ENCODE data around the gene KCNE5. TPM values are rescaled to one million over a fixed set of nuclear protein-coding genes. Genes with fewer than 3 reads are reported as not detected.
"Not testable (repeated sequence)": the region's sequence is repeated elsewhere in the genome, so short reads cannot be mapped to it uniquely, and the experiment has no call there.

The KCNE5 gene, protein sequence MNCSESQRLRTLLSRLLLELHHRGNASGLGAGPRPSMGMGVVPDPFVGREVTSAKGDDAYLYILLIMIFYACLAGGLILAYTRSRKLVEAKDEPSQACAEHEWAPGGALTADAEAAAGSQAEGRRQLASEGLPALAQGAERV
- 0.43 TPM for total RNA-seq
- long read RNA-seq, result 0 reads

DNA sequence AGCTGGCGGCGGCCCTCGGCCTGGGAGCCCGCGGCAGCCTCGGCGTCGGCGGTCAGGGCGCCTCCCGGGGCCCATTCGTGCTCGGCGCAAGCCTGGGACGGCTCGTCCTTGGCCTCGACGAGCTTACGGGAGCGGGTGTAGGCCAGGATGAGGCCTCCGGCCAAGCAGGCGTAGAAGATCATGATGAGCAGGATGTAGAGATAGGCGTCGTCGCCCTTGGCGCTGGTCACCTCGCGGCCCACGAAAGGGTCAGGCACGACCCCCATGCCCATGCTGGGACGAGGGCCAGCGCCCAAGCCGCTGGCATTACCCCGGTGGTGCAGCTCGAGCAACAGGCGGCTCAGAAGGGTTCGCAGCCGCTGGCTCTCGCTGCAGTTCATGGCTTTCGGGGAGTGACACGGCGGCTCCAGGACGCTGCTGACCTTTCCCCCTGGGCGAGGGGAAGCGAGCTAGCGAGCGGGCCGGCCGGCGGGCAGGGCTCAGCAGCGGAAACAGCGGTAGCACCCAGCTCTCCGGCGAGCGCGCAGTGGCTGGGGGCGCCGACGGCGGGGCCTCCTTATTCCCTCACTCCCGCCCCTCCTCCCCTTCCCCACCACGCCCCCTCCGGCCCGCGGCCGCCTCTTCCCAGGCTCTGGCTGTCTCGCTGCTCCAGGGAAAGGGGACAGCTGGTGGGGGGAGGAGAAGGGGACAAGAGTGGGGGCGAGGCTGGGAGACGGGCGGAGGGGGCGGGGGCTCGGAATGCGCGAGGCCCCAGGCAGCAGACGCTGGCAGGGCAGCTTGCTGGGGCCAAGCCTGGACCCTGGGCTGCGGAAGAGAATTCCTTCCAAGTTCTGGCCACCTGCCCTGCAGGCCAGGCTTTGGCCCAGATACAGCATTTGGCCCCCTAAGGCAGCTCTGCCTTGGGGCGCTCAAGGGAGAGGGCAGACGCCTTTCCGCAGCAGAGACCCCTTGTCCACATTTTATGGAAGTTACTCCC, at the start of gene KCNE5:
Gene KCNE5, minus strand, starts transcription at position 532 of the 976 bp plus-strand sequence. Its CDS starts 152 bp downstream, at position 380.
- ATAC-seq, result peak; percentile 37
- peak; percentile 57 for DNase-seq (ENCODE audit: missing footprints)
- intact Hi-C loops (cut with DNase I), result loop anchor here (5.0 kb wide), 1 partner anchor 88 kb away; the partner anchor contains the start of gene NXT2

GRCh38 chrX:109672239-109672638, 47.3 kb upstream of the KCNE5 start:
- intact Hi-C loops (cut with DNase I), result no loop called here
- DNase-seq (ENCODE audit: missing footprints) (no peak), ATAC-seq (peak; percentile 57)

GRCh38 chrX:109671170-109671569, 46.2 kb upstream of the KCNE5 start:
- intact Hi-C loops (cut with DNase I); DNase-seq (ENCODE audit: missing footprints): not testable (repeated sequence)

GRCh38 chrX:109667986-109668385, 43.0 kb upstream of the KCNE5 start:
- ATAC-seq (no peak), DNase-seq (ENCODE audit: missing footprints) (no peak)
- intact Hi-C loops (cut with DNase I), result no loop called here

More at GRCh38 chrX:109671170-109671569, 46.2 kb upstream of the KCNE5 start:
- ATAC-seq, result not testable (repeated sequence)

- ATAC-seq (no peak), DNase-seq (ENCODE audit: missing footprints) (no peak)
- intact Hi-C loops (cut with DNase I), result no loop called here
Measured at GRCh38 chrX:109660435-109661143, 35.6 kb upstream of the KCNE5 start.

GRCh38 chrX:109658391-109658790, 33.4 kb upstream of the KCNE5 start:
- ATAC-seq, result no peak
- no peak for DNase-seq (ENCODE audit: missing footprints)
- intact Hi-C loops (cut with DNase I), result no loop called here

GRCh38 chrX:109657364-109657763, 32.4 kb upstream of the KCNE5 start:
- intact Hi-C loops (cut with DNase I); DNase-seq (ENCODE audit: missing footprints); ATAC-seq: not testable (repeated sequence)

GRCh38 chrX:109656774-109657173, 31.8 kb upstream of the KCNE5 start:
- intact Hi-C loops (cut with DNase I), result no loop called here
- DNase-seq (ENCODE audit: missing footprints) (no peak), ATAC-seq (no peak)

GRCh38 chrX:109655502-109656201, 30.7 kb upstream of the KCNE5 start:
- ATAC-seq, result no peak
- intact Hi-C loops (cut with DNase I), result no loop called here
- DNase-seq (ENCODE audit: missing footprints), result no peak

DNA sequence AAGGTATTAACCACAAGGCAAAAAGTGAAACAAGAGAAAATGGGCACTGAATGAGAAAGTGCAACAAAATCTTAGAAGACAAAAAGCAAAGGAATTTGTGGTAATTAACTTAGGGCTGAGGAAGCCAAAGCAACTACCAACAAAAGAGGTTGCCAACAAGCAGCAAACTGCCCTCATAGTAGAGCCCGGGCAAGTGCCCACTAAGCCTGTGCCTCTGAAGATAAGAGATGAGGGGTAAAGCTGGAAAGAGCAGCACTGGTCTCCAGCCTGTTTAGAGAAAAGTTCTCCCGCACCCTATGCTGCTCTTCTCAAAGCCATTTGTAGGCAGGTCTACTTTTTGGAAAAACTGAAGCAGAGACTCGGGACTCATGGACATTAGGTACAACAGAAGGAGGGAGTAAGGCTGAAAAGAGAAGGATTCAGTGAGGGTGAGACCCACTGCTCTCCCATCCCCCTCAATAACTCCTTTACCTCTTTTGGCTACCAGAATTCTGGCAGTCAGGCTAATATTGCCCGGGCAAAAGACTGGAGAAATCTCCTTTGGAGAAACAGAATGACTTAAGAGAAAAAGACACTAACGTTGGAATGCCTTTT, 29.6 kb upstream of the KCNE5 start:
- no peak for DNase-seq (ENCODE audit: missing footprints)
- ATAC-seq, result no peak
- intact Hi-C loops (cut with DNase I), result no loop called here

DNA sequence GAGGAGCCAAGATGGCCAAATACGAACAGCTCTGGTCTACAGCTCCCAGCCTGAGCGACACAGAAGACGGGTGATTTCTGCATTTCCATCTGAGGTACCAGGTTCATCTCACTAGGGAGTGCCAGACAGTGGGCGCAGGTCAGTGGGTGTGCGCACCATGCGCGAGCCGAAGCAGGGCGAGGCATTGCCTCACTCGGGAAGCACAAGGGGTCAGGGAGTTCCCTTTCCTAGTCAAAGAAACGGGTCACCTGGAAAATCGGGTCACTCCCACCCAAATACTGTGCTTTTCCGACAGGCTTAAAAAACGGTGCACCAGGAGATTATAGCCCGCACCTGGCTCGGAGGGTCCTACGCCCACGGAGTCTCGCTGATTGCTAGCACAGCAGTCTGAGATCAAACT, 19.7 kb upstream of the KCNE5 start:
- DNase-seq (ENCODE audit: missing footprints); intact Hi-C loops (cut with DNase I); ATAC-seq: not testable (repeated sequence)

DNA sequence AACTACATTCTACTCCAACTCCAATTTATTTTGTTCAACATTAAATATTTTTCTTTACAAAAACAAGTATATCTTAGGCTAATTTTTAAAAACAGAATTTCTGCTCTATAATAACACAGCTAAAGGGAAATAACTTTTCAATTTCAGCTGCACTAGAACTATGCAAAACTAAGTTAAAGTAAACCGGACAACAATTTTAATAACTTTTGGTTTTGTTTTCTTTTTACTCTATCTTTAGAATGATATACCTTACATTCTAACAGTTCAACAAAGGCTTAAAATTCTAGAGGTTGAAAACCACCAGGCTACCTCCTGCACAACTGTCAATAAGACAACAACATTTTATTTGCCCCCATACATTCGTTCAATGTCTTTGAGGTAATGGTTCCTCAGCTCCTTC, 18.7 kb upstream of the KCNE5 start:
- intact Hi-C loops (cut with DNase I), result no loop called here
- no peak for ATAC-seq
- DNase-seq (ENCODE audit: missing footprints), result no peak

DNA sequence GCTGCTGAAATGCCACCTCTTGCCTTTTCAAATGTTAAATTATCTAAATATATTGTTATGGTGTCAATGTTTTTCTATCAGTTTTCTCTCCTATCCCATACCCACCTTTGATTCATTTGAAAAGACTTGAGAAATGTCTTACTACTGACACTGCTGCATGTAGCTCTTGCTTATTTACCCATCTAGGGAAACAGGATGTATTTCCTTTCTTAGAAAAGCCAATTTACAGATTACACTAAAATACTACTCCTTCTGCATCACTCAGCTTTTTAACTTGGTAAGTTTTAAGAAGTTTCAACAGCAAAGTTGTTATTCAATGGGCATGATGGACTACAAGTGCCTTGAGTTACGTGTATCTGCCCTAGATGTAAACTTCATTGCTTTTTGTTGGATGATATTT, 13.2 kb upstream of the KCNE5 start:
- intact Hi-C loops (cut with DNase I), result no loop called here
- DNase-seq (ENCODE audit: missing footprints), result no peak
- no peak for ATAC-seq

- ATAC-seq; DNase-seq (ENCODE audit: missing footprints); intact Hi-C loops (cut with DNase I): not testable (repeated sequence)
Measured at GRCh38 chrX:109637477-109637876, 12.5 kb upstream of the KCNE5 start.

DNA sequence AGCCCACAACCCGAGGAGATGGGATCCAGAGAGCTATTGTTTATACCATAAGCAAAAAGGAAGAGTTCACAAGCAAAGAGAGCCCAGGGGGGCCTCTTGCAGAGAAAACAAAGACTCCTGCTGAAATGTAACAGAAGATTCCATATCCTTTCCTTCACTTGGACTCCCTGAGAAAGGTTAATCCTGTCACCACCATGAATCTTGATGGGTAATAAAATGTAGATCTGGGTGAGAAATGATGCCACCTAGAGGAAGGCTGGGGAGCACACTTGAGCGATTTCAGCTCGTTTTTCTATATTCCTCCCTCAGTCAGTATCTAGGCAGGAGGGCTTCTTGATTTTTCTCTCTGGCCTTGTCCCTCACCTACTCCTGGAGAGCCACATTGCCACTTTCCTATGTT, 10.2 kb upstream of the KCNE5 start:
- DNase-seq (ENCODE audit: missing footprints) (no peak), ATAC-seq (no peak)
- intact Hi-C loops (cut with DNase I), result loop anchor here (2.0 kb wide), 1 partner anchor 150 kb away; no protein-coding TSS in a partner anchor

GRCh38 chrX:109632906-109633504, 8.0 kb upstream of the KCNE5 start:
- ATAC-seq (no peak), DNase-seq (ENCODE audit: missing footprints) (no peak)
- intact Hi-C loops (cut with DNase I), result no loop called here

GRCh38 chrX:109629310-109629709, 4.3 kb upstream of the KCNE5 start:
- ATAC-seq, result no peak
- intact Hi-C loops (cut with DNase I), result no loop called here
- no peak for DNase-seq (ENCODE audit: missing footprints)

DNA sequence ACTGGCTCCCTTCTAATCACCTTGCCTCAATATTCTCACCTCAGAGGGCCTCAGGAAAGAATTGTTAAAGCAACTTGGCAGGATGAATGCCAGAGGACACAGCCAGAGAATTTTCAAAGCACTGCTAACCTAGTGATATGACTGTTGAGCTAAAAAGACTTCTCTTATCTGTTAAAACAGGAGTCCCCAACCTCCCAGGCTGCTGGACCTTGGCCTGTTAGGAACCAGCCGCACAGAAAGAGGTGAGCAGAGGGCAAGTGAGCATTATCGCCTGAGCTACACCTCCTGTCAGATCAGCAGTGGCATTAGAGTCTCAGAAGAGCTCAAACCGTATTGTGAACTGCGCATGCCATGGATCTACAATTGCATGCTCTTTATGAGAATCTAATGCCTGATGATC, 1.7 kb upstream of the KCNE5 start:
- no peak for DNase-seq (ENCODE audit: missing footprints)
- peak; percentile 8 for ATAC-seq
- intact Hi-C loops (cut with DNase I), result no loop called here
